ENCODE results near the gene HRH1.
A peak's percentile ranks its signal among the peaks of the same experiment; 100 is the strongest.

HRH1 gene

GRCh38 chr3:11287404-11287803 is 133.1 kb downstream of the HRH1 start:
- no peak for DNase-seq

DNA sequence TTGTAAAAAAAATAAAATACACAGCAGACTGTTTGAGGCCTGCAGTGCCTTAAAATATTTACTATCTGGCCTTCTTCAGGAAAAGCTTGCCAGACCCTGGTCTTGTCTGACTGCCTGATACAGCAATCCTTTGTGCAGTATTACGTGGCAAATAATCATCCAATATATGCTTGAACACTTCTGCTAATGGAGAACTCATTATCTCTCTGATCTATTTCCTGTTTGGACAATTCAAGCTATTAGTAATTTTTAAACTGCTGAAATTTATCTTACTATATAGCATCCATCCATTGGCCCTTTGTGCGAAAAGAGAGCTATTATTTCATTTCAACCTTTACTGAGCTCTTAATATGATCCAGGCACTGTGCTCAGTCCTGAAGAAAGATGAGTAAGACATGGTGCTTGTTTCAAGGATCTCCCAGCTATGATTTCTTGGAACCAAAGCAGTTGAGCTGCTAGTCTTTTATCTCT is 133.8 kb downstream of the HRH1 start:
- DNase-seq = no peak

DNA sequence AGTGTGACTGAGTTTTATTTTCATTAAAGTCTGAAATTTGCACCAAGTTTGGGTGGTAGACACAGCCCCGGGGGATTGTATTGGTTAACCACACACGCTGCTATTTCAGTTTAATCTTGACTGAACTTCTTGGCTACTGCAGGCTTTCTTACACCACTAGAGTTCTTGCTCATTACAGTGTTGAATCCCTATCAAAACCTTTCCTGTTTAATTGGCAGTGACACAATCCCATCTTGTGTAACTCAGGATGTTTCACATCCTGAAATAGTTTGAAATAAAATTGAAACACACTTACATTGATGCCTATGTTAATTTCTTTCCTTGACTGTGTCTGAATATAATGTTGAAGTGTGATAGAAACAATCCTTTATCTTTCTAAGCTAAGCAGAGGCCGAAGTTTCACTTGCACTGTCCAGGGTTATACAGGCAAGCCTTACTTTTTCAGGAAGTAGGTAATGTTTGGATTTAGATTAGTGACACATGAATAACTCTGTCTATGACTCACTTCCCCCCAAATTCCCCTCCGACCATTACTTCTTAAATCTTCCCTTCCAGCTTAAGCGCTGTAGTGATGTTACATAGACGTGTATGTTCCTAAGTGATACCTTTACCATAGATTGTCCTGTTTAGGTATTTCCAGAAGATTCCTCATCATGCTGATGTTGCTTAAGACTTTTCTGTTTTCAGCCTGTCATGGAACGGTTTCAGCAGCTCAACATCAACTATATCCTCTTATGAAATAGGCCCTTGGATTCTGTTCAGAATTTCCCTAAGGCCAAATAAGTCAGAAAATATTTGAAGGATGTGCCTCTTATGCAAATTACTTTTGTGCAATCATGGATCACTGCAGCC is 134.7 kb downstream of the HRH1 start:
- no peak for DNase-seq

DNA sequence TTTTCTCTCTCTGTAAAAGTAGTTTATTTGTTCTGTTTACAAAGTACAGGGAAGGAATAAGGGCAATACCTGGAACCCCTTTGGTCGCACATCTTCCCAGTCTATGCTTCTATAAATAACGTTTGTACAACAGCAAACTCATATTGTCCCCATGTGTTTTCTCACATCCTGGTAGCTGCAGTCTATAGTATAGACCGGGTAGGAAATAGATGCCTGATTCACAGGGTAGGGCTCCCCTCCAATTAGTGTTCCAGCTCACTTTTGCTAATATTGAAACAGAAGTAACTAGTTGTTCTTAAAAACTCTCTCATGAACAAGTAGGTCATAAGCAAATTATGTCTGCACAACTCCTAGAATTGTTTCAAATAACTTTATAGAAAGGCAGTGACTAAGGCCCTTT is 135.6 kb downstream of the HRH1 start:
- no peak for DNase-seq

DNA sequence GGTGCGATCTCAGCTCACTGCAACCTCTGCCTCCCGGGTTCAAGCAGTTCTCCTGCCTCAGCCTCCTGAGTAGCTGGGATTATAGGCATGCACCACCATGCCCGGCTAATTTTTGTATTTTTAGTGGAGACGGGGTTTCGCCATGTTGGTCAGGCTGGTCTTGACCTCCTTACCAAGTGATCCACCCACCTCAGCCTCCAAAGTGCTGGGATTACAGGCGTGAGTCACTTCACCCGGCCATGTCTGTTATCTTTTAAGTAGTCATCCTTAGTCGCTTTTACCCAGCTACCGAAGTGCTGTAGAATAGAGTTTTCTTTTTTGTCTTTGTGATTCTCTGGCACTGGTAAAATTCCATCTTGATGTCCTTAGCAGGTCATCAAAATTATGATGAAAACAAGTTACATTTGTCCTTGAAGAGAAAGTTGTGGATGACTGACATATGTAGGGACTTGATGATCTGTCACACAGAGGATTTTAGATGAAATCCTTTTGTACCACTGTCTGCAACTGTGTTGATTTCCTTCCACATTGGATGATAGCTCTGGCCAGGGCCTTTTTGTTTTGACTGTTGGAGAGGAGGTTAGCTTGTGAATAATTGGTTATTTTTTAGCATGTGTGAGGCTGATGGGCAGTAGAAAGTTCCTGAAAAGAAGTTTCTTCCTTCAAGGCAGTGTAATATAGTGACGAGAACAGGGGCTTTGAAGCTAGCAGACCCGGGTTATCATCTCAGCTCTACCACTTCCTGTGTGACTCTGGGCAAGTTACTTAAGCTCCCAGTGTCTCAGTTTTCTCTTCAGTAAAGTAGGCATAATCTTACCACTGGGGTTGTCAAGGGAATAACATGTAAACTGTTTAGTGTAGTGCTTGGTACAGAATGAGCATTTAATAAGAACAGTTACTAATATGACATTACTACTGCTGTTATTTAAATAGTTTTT is 136.7 kb downstream of the HRH1 start:
- no peak for DNase-seq

- peak; percentile 15 for DNase-seq
Measured at GRCh38 chr3:11291808-11292207, 137.5 kb downstream of the HRH1 start.

GRCh38 chr3:11297126-11297525 is 142.8 kb downstream of the HRH1 start:
- DNase-seq = no peak

DNA sequence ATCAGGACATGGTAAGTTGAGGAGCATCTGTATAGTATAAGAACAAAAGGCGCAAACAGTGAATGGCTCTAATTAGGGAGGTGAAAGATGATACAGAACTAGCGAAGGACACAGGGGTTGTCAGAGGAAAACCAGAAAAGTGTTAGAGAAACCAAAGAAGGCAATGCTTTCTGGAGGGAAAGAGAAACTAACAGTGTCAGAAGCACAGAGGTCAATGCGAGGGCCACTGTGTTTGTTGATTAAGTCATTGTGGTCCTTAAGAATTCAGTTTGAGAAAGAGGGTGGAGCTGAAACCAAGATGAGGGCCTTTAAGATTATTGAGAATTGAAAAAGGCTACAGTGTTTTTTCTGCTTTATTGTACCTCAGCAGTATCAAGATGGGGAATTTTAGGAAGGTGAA is 146.7 kb downstream of the HRH1 start:
- no peak for DNase-seq

- no peak for DNase-seq
Measured at GRCh38 chr3:11302444-11302843, 148.2 kb downstream of the HRH1 start.

DNA sequence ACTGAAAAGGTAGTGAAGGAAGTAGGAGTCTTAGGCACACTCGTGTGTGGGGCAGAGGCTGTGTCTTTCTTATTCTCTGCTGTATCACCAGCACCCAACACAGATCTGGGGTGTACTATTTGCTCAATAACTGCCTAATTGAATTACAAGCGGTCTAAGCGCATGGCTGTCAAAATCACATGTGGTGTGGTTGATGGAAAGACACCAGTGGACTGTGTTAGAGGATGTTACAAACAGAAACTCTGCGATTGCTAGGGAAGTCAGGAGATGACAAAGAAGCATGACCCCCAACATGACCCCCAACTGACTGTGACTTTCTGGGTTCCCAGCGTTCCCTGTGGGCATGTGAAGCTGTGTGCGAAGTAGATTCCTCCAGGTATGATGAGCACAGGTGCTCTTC is 149.9 kb downstream of the HRH1 start:
- no peak for DNase-seq

GRCh38 chr3:11305509-11305908 is 151.2 kb downstream of the HRH1 start:
- DNase-seq = no peak

DNA sequence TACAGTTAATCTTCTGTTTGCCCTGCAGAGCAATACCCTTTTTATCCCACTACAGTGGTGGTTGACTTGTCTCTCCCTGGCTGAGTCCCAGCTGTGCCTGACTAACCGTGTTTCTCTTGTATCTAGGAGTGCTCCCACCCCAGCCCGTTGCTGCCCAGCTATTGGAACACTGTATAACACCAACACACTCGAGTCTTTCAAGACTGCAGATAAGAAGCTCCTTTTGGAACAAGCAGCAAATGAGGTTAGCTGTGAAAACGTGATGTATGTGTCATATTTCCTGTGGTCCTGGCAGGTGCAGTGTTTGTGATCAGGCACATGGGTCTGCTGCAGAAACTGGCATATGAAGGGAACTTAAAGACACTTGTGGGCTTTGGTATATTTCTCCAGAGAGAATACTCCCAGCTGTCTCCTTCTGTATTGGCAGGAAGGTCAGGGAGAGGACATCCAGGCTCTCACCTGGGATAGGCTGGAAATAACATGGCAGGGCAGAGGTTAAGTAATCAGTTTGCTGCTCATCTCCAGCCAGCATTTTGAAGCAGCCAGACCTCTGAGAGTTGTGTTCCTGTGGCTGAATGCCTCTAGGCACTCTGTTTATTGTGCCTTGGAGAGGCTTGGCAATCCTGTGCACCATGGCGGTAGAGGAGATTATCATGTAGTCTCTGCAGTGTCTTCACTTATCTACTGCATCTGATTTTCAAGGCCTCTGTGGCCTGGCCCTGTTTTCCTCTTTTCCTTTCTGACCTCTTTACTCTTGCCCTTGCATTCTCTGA is 152.7 kb downstream of the HRH1 start:
- no peak for DNase-seq

GRCh38 chr3:11307830-11308432 is 153.6 kb downstream of the HRH1 start:
- DNase-seq = no peak

DNA sequence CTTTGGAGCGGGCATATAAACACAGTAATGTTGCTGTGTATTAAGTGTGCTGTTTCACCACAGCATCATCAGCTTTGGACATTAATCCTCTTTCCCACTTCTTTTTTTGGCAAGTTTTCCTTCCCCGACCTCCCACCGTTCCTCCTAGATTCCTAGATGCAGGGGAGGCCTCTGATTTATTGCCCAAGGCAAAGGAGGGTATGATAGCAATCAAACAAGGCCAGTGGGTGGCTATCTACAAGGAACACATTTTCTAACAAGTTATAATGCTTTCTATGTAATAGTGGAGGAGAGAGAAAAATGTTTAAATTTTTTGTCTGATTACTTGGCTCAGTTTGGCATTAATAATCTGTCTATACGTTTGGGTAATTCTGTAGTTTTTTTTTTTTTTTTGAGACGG is 156.0 kb downstream of the HRH1 start:
- no peak for DNase-seq

DNA sequence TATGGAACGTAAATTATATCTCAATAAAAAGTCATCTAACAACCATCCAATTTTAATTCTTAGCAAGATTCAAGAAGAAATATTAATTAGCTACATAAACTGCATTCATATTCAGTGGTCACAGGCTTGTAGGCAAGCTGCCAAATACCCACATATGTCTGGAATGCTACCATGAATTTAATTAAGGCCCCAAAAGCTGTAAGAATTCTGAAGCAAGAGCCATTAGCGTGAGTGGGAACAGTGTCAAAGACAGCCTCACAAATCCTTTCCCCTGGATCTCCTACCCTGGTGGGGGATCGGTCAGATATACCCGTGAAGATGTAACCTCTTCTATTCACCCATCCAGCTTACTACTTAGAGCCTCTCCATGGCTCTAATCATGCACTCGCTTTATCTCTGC is 157.9 kb downstream of the HRH1 start:
- DNase-seq = no peak
